Spleen (tissue), 7 donors: ENCODE data around the gene ZNF771.

Experiments
- CTCF ChIP-seq, 11 experiments: fragments of 200-600 bp in 7 of 11; fragments of 450-650 bp in 4 of 11; sonication (generic) in 4 of 11; IDR thresholded peaks in 8 of 11; conservative IDR thresholded peaks in 3 of 11; 1 replicate in 7 of 11; 2 replicates in 4 of 11; pipeline versions ENCODE4 v1.4.0 to v1.8.0; 2016 to 2021; ENCODE audit warnings: antibody characterized with exemption in 11 of 11, inconsistent platforms in 4 of 11, mild to moderate bottlenecking in 1 of 11
- POLR2A ChIP-seq, 3 donors: fragments of 450-650 bp; IDR thresholded peaks; one replicate each; pipeline ENCODE4 v1.5.1; 2017; ENCODE audit warnings: antibody characterized with exemption in 3 of 3, mild to moderate bottlenecking in 1 of 3
- POLR2AphosphoS5 ChIP-seq, 3 donors: sonication (generic); formaldehyde crosslinking; IDR thresholded peaks; one replicate each; pipeline ENCODE4 v1.5.1; 2017; ENCODE audit warnings: antibody characterized with exemption in 3 of 3
- donor health status: DM: no; HTN: no; CAD: no; lungs with moderate emphysema.
- donor health status: DM: no; HTN: no; CAD: no.
- donor health status: DM: no; HTN: no; CAD: no.

- no peak for TF ChIP-seq POLR2AphosphoS5 (IDR thresholded peaks at IDR 0.05)
- no peak for TF ChIP-seq CTCF (IDR thresholded peaks at IDR 0.05 in 8 of 11, conservative IDR thresholded peaks at IDR 0.05 in 3 of 11)
- TF ChIP-seq POLR2A (IDR thresholded peaks at IDR 0.05), result no peak
Measured at GRCh38 chr16:30383521-30383920, 23.9 kb upstream of the ZNF771 start.
